Skeletal muscle tissue (tissue), 4 donors: ENCODE results near the gene LRP5. TPM values are rescaled to one million over a fixed set of nuclear protein-coding genes. Genes with fewer than 3 reads are reported as not detected.

Source experiments
- H3K27ac ChIP-seq: one replicate; pipeline ENCODE4 v1.7.0; 2013; ENCODE audit warnings: mild to moderate bottlenecking, low read depth, low read length, inconsistent platforms
- H3K27me3 ChIP-seq, 3 donors: one replicate each; pipeline ENCODE4 v1.7.0; 2013; ENCODE audit warnings: low read length in 3 of 3; ENCODE audit not compliant: control insufficient read depth in 3 of 3, insufficient read depth in 3 of 3
- H3K36me3 ChIP-seq, 3 donors: one replicate each; pipeline ENCODE4 v1.7.0; 2013; ENCODE audit warnings: low read length in 3 of 3; ENCODE audit not compliant: control insufficient read depth in 3 of 3, insufficient read depth in 3 of 3
- H3K4me1 ChIP-seq, 3 donors: one replicate each; pipeline ENCODE4 v1.7.0; 2013; ENCODE audit warnings: low read length in 3 of 3, mild to moderate bottlenecking in 3 of 3; ENCODE audit not compliant: control insufficient read depth in 3 of 3, insufficient read depth in 3 of 3
- H3K4me3 ChIP-seq, 3 donors: one replicate each; pipeline ENCODE4 v1.7.0; 2013; ENCODE audit warnings: low read length in 3 of 3
- H3K9ac ChIP-seq, 3 donors: one replicate each; pipeline ENCODE4 v1.7.0; 2013; ENCODE audit warnings: low read length in 3 of 3, mild to moderate bottlenecking in 3 of 3, moderate library complexity in 2 of 3, low read depth in 1 of 3
- H3K9me3 ChIP-seq, 3 donors: one replicate each; pipeline ENCODE4 v1.7.0; 2013; ENCODE audit warnings: low read length in 3 of 3; ENCODE audit not compliant: control insufficient read depth in 3 of 3
- total RNA-seq: library from RNA; depleted of rRNA; stranded (reverse); fragments of >200 nt; gene quantifications from one replicate; pipeline ENCODE4 v1.2.3, GENCODE V29; 2014
- donor health status: Osteomylitis.

Gene LRP5
- total RNA-seq, 1 donor from 2014 or later = 31.3 TPM

GRCh38 chr11:68328374-68329091 lies 16.1 kb downstream of the LRP5 start:
- Histone ChIP-seq H3K4me1 (peaks cover 36 to 78% (median 66%) of the 10 kb centered on the region in 3 donors), H3K36me3 (peaks cover 0 to 2% (median 0%) of the 10 kb centered on the region in 3 donors), H3K27ac (no peak overlapping the region), H3K9me3 (no peaks in the 10 kb centered on the region), H3K27me3 (no peaks in the 10 kb centered on the region), H3K4me3 (peak overlapping the region in 1 of 3 donors; percentile 13), H3K9ac (peak overlapping the region in 1 of 3 donors; percentile 44)

- H3K27me3 ChIP-seq = no peaks in the 10 kb centered on the region
- peaks cover 0 to 2% (median 0%) of the 10 kb centered on the region in 3 donors for H3K36me3 ChIP-seq
- no peak overlapping the region for H3K27ac ChIP-seq
- H3K4me3 ChIP-seq = no peak overlapping the region
- H3K9ac ChIP-seq = peak overlapping the region in 1 of 3 donors; percentile 1
- peaks cover 36 to 74% (median 63%) of the 10 kb centered on the region in 3 donors for H3K4me1 ChIP-seq
- H3K9me3 ChIP-seq = no peaks in the 10 kb centered on the region
These were observed 17.1 kb downstream of the LRP5 start for GRCh38 chr11:68329536-68329935.

- Histone ChIP-seq H3K4me1 (peaks cover 34 to 68% (median 62%) of the 10 kb centered on the region in 3 donors), H3K9ac (peak overlapping the region in 1 of 3 donors; percentile 1), H3K27ac (no peak overlapping the region), H3K9me3 (no peaks in the 10 kb centered on the region), H3K27me3 (no peaks in the 10 kb centered on the region), H3K4me3 (no peak overlapping the region), H3K36me3 (peaks cover 0 to 2% (median 0%) of the 10 kb centered on the region in 3 donors)
These were observed 17.7 kb downstream of the LRP5 start for GRCh38 chr11:68329978-68330699.

GRCh38 chr11:68330700-68331337 lies 18.4 kb downstream of the LRP5 start:
- Histone ChIP-seq H3K9ac (peak overlapping the region in 1 of 3 donors; percentile 1), H3K4me3 (no peak overlapping the region), H3K4me1 (peaks cover 30 to 64% (median 60%) of the 10 kb centered on the region in 3 donors), H3K27me3 (no peaks in the 10 kb centered on the region), H3K36me3 (peaks cover 0 to 2% (median 0%) of the 10 kb centered on the region in 3 donors), H3K27ac (peak overlapping the region; percentile 51), H3K9me3 (no peaks in the 10 kb centered on the region)

- H3K36me3 ChIP-seq = peaks cover 0 to 2% (median 0%) of the 10 kb centered on the region in 3 donors
- H3K27ac ChIP-seq = peak overlapping the region; percentile 51
- peaks cover 32 to 62% (median 57%) of the 10 kb centered on the region in 3 donors for H3K4me1 ChIP-seq
- H3K9ac ChIP-seq = no peak overlapping the region
- H3K9me3 ChIP-seq = no peaks in the 10 kb centered on the region
- H3K27me3 ChIP-seq = no peaks in the 10 kb centered on the region
- no peak overlapping the region for H3K4me3 ChIP-seq
These were observed 19.1 kb downstream of the LRP5 start for GRCh38 chr11:68331338-68331947.

- Histone ChIP-seq H3K9me3 (no peaks in the 10 kb centered on the region), H3K36me3 (no peaks in the 10 kb centered on the region), H3K27me3 (no peaks in the 10 kb centered on the region), H3K27ac (no peak overlapping the region), H3K4me1 (peaks cover 32 to 57% (median 54%) of the 10 kb centered on the region in 3 donors), H3K9ac (no peak overlapping the region), H3K4me3 (no peak overlapping the region)
These were observed 19.8 kb downstream of the LRP5 start for GRCh38 chr11:68332186-68332585.

- Histone ChIP-seq H3K9ac (no peak overlapping the region), H3K27ac (no peak overlapping the region), H3K36me3 (no peaks in the 10 kb centered on the region), H3K9me3 (no peaks in the 10 kb centered on the region), H3K27me3 (no peaks in the 10 kb centered on the region), H3K4me1 (peaks cover 34 to 55% (median 54%) of the 10 kb centered on the region in 3 donors), H3K4me3 (no peak overlapping the region)
These were observed 20.8 kb downstream of the LRP5 start for GRCh38 chr11:68333173-68333572.

GRCh38 chr11:68334923-68335322 lies 22.5 kb downstream of the LRP5 start:
- Histone ChIP-seq H3K27ac (no peak overlapping the region), H3K9ac (no peak overlapping the region), H3K4me3 (no peak overlapping the region), H3K4me1 (peaks cover 31 to 45% (median 44%) of the 10 kb centered on the region in 3 donors), H3K27me3 (no peaks in the 10 kb centered on the region), H3K9me3 (no peaks in the 10 kb centered on the region), H3K36me3 (no peaks in the 10 kb centered on the region)

GRCh38 chr11:68335683-68336082 lies 23.3 kb downstream of the LRP5 start:
- Histone ChIP-seq H3K36me3 (no peaks in the 10 kb centered on the region), H3K4me1 (peaks cover 26 to 41% (median 39%) of the 10 kb centered on the region in 3 donors), H3K4me3 (no peak overlapping the region), H3K9me3 (no peaks in the 10 kb centered on the region), H3K27me3 (no peaks in the 10 kb centered on the region), H3K27ac (no peak overlapping the region), H3K9ac (no peak overlapping the region)
